ENCODE results near the gene BCL10.

BCL10 gene

GRCh38 chr1:85220756-85221201 lies 55.7 kb downstream of the BCL10 start:
- no peak for TF ChIP-seq CTCF (IDR thresholded peaks at IDR 0.05; ENCODE audit: low read depth, low read length, missing control alignments)
- H3K4me3 ChIP-seq (ENCODE audit: low read depth, low read length) = no peak overlapping the region
- in situ Hi-C loops (cut with HindIII; ENCODE audit: low sequenced_read_pairs) = no loop called here
- DNase-seq (ENCODE audit: low read depth) = no peak

GRCh38 chr1:85219853-85220610 lies 56.4 kb downstream of the BCL10 start:
- in situ Hi-C loops (cut with HindIII; ENCODE audit: low sequenced_read_pairs) = no loop called here
- no peak for DNase-seq (ENCODE audit: low read depth)
- TF ChIP-seq CTCF (IDR thresholded peaks at IDR 0.05; ENCODE audit: low read depth, low read length, missing control alignments) = no peak
- H3K4me3 ChIP-seq (ENCODE audit: low read depth, low read length) = no peak overlapping the region

GRCh38 chr1:85216697-85217096 lies 59.7 kb downstream of the BCL10 start:
- in situ Hi-C loops (cut with HindIII; ENCODE audit: low sequenced_read_pairs) = no loop called here
- DNase-seq (ENCODE audit: low read depth) = no peak
- no peak overlapping the region for H3K4me3 ChIP-seq (ENCODE audit: low read depth, low read length)
- no peak for TF ChIP-seq CTCF (IDR thresholded peaks at IDR 0.05; ENCODE audit: low read depth, low read length, missing control alignments)
